ENCODE measurements around the gene RPS21.

Gene RPS21

DNA sequence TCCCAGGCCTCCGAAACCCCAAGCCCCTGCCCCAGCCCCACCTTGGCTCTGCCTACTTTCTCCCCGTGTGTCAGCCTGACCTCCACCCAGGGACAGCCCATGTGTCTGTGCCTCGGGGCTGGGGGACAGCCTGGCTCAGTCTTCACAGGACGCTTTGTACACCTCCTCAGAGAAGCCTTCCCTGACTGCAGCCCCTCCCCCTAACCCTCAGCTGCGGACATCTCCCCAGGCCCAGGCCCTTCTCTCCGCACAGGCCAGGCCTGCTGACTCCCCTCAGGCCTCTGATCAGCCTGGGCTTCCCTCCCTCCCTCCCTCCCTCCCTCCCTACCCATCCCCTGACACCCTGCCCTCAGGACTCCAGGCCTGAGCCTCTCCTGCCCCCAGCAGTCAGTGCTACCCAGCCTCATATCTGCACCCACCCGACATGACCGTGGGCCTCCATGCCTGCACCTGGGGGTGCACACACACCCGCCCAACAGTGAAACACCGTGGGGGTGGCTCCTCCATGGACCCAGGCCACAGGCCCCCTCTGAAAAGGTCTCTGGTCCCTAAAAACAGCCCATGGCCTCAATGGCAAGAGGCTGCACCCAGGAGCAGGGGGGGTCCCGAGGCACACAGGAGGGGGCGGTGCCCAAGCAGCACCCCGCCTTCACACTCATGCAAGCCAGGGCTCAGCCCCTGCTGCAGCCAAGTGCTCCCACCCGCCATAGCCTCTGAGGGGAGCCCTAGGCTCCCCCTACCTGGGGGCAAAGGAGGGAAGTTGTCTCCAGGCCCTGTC is 32.7 kb upstream of the RPS21 start:
- no peak for DNase-seq

DNA sequence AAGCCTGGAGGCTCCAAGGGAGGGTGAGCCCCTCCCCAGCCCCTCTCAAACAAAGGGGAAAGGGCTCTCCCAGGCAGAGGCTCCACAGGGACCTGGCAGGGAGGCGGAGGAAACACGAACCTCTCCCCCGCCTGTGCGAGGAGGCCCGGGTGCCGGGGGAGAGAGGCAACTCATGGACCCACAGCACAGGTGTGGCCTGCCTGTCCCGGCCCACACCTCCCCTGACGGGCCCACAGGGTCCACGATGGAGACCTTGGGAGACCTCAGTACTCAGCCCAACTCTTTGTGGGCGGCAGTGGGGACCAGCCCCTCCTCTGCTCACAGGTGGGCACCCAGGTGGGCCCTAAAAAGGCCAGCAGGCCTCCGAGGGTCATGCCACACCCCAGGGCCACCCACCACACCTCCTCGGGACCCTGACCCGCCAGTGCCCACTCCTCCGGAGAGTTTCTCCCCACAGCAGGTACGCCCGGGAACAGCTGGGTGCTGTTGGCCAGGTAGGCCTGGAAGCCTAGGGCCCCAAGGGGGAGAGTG is 32.0 kb upstream of the RPS21 start:
- DNase-seq: no peak

DNA sequence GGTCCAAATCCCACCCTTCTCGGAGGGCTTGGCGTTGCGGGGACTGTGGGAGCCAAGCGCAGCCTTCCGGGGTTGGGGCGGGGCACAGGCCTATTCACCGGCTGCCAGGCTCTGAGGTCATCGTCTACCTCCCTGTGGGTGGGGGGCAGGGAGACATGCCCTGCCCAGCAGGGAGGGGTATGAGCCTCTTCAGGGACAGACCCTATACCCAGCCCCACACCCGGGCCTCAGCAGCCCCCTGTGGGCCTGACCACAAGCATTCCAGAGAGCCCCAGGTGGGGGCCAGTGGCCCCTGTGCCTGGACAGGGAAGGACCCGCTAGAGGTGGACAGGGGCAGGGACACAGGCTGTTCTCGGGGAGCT is 31.4 kb upstream of the RPS21 start:
- DNase-seq: no peak

DNA sequence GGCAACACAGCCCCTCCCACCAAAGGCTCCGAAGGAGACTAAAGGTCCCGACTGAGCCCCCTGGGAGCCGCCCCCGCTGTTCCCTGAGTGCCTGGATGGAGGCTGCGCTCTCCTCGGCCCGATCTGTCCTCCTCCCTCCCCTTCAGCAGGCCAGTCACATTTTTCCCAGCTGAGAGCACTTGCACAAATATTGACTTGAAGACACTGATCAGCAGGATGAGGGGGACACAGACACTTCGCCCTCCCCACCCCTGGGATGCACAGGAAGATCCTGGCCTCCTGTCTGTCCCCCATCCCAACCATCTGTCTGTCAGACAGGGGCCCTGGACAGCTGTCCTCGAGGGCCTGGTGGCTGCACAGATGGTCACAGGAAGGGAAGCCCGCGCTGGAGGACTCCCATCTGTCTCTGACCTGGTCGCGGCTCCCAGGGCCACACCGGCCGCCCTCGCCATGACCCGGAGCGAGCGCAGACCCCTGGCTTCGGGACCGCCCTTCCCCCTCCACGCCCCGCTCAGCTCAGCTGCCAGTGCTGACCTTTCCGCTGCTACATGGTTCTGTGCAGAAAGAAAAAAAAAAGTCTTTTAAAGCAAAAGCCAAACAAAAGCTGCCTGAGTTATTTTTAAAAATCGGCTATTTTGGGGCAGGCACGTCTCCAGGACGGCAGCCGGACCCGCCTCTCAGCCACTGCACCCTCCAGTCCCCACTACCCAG is 30.9 kb upstream of the RPS21 start:
- DNase-seq: no peak

DNA sequence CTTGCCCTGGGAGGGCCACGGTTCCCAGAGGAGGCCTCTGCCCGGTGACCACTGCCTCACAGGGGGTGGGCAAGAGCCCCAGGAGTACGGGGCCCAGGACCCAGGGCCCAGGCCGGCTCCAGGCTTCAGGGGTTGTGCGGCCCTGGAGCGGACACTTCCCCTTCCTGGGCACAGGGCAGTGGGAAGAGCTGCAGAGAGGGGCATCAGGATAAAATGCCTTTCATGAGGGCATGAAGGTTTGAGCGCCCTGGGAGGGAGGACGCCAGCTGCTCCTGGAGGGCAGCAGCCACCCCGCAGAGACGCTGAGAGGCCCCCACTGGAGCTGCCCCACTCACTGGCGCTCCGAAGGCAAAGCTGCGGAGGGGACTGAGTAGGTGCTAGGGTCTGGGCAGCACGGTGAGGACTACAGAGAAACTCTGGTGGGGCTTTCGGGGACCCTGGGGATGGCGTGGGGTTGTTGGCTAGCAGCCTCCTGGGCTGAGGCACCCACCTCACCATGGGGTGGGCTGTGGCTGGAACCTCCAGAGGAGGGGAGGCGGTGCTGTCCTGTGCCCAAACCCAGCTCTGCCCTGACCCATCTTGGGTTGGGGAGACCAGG is 30.2 kb upstream of the RPS21 start:
- no peak for DNase-seq

DNA sequence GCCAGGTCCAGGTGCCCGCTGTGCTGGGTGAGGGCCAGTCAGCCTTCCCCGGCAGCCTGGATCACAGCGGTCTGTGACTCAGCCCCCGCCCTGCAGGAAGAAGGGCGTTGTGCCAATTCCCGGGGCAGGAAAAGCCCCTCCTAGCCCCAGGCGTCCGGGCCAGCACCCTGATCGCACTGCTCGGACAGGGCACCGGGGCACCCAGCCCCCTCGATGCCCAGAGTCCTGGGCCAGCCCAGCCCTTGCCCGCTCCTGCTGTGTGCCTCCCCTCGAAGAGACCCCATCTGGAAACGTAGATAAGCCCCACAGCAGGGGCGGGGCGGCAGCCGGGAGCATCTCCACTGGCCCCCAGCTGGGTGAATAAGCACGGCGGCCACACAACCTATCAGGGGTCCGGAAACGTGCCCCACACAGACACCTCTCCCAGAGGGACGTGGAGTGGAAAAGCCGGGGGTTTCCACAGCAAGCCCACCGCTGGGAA is 29.7 kb upstream of the RPS21 start:
- DNase-seq: no peak

DNA sequence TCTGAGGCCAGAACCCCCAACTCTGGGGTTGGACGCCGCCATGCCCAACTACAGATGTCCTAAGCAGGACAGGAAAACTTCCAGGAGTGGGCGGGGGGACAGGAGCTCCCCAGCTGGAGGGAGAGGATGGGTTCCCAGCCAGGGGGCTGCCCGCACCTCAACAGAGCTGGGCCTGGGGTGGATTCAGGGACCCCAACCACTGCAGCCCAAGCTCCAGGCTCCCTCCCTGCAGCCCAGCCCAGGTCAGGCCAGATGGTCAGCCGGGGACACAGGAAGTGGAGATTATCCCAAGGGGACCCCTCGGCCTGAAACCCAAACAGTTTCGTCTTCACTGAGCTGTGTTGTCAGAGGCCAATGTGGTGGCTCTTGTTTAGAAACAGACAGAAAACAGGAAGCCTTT is 29.2 kb upstream of the RPS21 start:
- DNase-seq: no peak

DNA sequence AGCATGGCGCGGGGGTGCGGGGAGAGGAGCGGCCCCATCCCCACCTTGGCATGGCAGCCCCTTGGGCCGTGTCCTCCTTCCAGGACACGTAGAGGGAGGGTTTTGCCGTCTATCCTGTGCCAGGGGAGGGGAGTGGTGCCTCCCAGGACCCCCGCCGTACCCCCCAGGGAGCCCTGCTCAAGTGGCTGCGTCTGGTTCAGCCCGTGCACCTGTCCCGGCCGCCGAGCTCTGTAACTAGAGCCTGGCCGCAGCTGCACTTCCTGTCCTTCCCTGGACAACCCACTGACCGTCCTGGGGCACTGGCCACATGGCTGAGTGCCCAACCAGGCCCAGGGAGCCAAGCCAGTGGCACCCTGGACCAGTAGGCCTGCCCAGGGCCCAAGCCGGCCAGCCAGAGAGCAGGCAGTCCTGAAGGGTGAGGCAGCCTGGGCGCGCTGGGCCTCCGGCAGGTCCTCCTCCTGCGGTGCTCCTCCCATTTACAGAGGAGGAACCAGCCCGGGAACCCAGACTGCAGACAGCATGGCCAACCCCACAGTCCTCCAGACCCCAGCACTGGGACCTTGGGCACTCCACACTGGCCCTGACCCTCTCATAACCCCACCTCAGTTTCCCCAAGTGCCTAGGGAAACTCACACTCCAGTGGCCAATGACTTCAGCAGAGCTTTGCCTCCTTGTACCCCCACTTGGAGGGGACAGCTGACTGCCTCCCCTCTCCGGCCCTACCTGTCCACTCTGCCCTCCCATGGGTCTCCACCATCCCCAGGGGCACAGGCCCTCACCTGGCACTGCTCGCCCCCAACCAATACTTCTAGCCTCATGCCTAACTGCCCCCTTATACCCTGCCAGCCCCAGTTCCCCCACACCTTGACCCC is 28.5 kb upstream of the RPS21 start:
- no peak for DNase-seq

DNA sequence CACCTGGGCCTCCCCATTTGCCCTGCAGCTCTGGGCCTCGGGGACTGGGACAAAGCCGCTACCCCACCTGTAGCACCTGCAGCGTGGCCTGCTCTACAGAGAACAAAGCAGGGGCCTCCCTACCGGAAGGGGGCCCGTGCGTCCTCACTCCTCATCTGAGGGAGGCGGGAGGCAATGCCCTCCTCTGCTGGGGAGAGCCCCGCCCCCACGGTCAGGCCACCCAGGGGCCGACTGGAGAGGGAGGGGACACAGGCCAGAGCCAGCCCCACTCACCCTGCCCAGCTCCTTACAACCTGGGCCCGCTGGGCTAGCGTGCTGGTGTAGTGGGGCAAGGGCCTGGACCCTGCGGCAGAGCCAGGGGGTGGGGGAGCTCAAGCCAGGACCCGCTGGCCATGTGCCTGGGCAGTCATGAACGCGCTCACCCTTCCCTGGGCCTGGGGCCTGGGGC is 27.8 kb upstream of the RPS21 start:
- no peak for DNase-seq

DNA sequence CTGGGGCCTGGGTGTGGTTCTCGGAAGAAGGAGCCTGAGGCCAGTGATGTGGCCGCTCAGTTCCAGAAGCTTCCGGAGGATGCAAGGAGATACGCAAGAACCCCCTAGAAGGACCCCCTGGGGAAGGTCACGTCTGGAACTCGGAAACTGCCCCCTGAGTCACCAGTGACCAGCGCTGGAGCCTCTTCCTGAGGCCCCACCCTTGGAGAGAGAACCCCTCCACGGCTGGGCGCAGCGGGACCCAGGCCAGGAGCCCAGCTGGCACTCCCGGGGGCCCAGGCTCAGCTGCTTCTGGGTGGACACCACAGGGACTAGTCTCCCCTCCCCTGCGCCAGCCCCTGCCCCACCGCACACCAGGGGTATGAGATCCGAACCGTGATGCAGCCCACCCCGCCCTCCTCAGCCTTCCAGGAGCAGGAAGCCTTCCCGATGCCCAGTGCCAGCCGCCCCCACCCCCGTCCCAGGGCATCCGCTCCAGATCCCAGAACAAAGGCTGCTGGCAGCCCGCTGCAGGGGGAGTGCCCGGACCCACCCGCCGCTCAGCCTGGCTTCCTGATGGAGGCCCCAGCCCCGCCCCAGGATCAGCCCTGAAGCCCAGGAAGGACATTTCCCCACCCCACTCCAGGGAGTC is 27.3 kb upstream of the RPS21 start:
- DNase-seq: no peak

DNA sequence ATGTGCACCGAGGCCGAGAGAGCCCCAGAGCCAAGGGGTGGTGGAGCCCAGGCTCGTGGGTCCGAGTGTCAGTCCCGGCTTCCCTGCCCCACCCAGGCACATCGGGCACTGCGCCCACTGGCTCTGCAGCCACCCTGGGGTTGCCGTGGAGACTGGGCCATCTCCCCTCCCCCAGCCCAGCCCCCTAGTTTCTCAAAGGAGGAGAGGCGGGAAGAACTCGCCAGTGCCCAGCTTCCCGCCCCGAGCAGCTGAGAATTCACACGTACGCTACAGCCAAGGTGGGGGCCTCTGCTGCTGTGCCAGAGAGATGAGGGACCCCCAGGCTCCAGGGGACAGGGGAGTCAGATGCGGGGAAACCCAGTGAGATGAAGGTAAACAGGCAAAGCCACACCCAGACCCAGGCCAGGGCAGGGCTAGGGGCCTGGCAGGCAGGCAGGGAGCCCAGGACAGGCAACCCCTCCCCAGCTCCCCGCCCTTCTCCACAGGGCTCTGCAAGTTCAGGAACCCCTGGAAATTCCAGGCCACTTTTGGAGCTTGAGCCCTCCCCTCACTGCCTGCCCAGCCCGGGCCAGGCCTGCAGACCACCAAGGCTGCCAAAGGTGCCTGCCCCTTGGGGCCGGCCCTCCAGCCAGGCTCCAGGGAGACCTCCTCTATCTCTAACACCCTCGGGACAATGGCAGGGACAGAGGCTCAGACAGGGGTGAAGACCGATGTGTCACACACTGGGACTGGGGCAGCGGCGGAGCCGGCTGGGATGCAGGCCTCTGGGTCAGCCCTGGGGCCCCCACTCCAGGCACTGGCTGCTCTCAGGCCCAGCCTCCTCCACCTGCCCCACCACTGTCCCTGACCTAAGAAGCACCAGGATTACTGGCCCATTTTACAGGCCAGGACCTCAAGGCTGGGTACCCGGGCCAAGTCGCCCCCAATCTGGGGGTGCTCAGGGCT is 25.8 kb upstream of the RPS21 start:
- DNase-seq: no peak

DNA sequence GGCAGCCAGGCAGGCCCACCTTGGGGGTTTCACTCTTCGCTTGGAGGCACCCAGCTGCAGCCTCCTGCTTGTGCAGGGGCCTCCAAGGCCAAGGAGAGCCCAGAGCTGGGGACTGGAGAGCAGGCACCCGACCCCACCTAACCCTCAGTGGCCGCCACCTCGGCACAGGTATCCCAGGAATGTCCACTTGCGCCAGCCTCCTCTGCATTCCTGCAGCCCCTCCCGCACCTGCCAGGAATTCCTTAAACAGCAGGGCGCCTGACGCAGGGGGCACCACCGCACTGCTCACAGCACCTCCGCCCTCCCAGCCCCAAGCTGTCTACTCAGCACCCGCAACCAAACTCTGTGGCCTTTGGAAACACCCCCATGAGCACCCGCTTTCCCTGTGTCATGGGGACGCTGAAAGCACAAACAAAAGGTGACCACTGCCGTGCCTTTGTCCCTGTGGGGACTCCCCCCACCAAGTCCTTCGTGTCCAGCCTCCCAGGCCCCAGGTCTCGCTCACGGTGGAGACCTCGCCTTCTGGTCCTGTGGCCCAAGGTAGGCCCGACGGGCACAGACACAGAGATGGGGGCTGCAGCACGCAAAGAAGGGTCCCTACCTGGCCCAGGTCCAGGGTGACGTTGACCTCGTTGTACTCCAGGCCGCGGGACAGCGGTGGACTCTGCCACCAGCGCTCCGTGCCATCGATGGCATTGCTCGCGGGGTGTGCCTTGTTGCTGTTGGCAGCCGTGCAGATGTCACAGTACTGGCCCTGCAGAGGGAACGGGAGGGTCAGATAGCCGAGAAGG is 24.9 kb upstream of the RPS21 start:
- DNase-seq: no peak

DNA sequence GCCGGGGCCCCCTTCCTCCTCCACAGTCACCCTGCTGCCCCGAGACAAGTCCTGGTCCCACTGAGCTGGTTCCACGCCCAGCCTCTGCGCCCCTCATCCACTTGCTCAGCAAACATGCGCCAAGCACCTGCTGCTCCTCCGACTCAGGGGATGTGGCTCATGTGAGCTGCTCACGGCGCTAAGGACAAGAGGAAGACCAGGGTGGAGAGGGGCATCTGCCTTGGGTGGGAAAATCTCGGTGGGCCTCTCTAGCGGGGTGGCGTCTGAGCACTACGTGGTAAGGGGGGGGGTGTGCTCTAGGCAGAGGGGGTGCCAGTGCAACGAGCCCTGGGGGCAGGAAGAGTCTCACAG is 24.3 kb upstream of the RPS21 start:
- DNase-seq: no peak

DNA sequence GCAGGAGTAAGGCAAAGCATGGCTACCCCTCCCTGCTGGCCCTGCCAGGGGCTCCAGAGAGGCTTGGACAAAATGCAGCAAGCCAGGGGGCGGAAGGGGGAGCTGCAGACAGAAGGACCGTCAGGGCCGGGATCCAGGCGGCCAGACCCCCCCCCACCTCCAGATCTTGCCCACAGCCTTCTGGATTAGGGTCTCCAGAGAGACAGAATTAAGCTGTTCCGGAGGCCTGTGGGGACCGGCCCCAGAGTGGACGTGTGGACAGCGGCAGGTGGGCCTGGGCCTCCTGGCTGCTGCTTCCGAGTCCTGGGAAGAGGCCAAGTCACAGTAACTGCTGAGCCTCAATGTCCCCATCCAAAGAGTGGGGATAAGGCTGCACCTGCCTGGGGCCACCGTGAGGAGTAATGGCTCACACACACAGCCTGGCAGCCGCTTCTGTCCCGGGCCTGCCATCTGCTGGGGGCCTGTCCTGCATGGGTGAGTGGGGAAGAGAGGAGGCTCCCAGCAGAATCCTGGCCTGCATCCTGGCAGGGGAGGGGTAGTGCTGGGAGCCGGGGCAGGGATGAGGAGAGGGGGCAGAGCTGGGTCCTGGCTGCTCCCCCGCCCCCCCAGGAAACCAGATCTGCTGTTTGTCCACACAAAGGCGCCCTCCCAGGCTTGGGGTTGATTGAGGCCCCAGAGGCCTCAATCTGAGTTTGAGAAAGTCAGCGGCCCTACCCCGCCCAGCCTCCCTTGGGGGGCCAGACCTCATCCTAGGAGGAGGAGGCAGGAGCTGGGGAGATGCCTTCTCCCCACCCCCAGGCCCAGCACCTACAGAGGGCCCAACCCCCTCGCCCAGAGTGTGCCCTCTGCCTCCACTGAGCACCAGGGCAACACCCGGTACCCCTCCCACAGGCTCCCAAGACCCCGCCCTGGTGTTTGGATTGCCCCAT is 23.6 kb upstream of the RPS21 start:
- no peak for DNase-seq

DNA sequence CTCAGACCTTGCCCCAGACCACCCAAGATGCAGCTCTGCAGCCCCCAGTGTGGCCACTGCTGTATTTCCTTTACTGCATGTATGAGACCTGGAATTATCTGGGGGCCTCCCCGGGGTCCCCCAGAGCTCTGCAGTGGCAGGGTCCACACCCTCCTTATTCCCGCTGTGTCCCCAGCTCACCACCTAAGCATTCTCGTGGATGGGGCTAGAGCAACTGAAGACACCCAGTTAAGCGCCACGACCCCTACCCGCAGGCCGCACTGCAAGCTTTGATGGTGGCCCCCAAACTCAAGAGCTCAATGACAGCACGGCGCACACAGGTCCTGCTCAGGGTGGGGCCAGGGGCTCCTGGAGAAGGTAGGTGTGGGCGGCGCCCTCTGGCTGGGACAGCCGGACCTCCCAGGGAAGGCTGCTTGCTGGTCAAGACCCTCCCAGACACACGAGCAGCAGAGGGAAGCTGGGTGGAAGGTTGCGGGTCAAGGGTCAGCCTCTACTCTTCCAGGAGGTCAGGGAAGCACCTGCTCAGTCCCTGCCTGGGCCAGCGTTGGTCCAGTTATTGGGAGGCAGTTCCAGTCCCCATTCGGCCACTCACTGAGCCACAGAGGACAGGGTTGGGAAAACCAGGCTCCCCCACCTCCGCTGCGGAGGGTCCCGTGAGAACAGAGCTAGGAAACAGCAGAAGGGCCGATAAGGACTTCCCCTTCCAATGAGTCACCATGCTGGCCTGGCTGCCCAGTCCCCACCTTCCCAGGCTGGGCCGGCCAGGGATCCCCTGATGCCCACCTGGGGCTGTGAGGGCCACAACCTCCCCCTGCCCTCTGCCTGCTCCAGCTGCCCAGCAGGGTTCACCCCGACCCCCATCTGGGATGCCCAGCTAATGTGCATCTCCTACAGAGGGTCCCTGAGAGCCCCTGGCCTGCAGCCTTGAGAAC is 22.7 kb upstream of the RPS21 start:
- DNase-seq: no peak

DNA sequence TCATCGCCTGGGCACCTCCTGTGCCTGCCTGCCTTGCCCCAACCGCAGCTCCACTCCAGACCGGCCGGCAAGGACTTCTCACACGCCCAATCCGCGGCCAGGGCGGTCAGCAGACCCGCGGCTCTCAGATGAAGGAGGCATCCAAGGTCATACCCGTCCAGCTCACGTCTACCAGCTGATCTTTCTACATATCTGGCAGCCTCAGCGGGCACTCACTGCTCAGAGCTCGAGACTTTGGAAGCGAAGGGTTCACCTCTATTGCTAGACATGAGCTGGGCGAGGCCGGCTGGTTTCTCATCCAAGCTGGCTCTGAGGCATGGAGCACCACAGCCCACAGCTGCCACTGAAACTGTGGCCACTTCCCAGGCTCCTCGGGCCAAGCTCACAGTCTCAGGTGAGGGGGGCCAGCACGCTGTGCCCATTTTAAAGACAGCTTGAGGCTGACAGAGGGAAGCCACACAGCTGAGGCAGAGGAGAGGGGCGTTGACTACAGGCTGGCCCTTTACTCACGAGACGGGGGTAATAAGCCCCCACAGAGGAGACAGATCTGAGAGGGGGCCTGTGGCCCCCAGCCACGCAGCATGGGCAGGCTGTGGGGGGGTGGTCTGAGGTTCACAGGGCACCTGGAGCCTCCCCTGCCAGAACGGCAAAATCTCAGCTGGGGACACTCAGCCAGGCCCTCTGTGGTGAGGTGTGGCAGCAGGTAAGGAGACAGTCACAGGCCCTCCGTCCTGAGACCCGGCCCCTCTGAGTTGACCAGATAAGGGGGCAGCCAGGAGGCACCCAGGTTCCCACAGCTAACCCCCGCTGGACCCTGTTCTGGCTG is 21.8 kb upstream of the RPS21 start:
- no peak for DNase-seq

DNA sequence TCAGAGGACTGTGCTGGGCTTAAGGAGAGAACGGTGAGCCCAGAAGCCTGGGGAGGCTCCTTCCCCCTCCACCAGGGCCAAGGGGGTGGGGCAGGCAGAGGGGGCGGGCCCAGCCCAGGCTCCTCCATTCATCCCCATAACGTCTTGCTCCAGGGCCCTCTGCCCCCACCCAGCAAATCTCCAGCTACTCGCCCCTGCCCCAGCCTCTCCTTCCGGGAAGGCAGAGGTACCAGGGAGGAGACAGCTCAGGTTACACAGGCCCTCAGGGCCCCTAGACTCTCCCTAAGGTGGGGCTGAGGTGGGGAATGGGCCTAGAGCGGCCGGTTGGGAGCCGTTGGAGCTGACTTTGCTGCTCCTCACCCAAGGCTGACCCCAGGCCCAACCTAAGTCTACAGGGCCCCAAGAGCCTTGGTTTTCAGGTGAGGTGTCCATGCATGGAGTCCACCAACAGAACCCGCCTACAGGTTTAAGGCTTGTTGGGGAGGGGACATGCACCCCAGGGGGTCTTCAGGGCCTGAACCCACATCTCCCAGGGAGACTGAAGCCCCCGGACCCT is 21.0 kb upstream of the RPS21 start:
- no peak for DNase-seq
